SH-SY5Y (cell line): ENCODE measurements around the gene RABGAP1L.

Experiments
- GATA2 ChIP-seq: IDR thresholded peaks from 2 replicates; pipeline ENCODE4 v1.6.1; 2011; ENCODE audit warnings: mild to moderate bottlenecking, low read depth, low read length
- GATA3 ChIP-seq: IDR thresholded peaks from 2 replicates; pipeline ENCODE4 v1.6.1; 2011; ENCODE audit warnings: low read depth, mild to moderate bottlenecking, low read length, moderate library complexity

- TF ChIP-seq GATA2 (no peak), GATA3 (no peak)
These were observed 732.7 kb downstream of the RABGAP1L start for GRCh38 chr1:174892016-174892415.
